ENCODE data around the gene IGHMBP2. TPM values are rescaled to one million over a fixed set of nuclear protein-coding genes. Genes with fewer than 3 reads are reported as not detected.

Gene IGHMBP2
- total RNA-seq, 1 donor from 2014 or later, result 30.1 TPM

GRCh38 chr11:68924073-68924925 is 20.6 kb downstream of the IGHMBP2 start:
- Mint-ChIP-seq H3K36me3 (ENCODE audit: low read depth) (peaks cover 48% of the 10 kb centered on the region), H3K4me1 (no peaks in the 10 kb centered on the region), H3K27ac (ENCODE audit: unreplicated experiment) (no peak overlapping the region), H3K4me3 (no peak overlapping the region), H3K9me3 (peaks cover 6% of the 10 kb centered on the region), H3K27me3 (ENCODE audit: low read depth) (no peaks in the 10 kb centered on the region)
- no peak for DNase-seq (ENCODE audit: low read depth, low spot score)
- no peak for TF ChIP-seq CTCF (conservative IDR thresholded peaks at IDR 0.05)

- DNase-seq (ENCODE audit: low read depth, low spot score), result no peak
- TF ChIP-seq CTCF (conservative IDR thresholded peaks at IDR 0.05), result no peak
- no peaks in the 10 kb centered on the region for H3K27me3 Mint-ChIP-seq (ENCODE audit: low read depth)
- peaks cover 6% of the 10 kb centered on the region for H3K9me3 Mint-ChIP-seq
- H3K4me1 Mint-ChIP-seq, result no peaks in the 10 kb centered on the region
- H3K27ac Mint-ChIP-seq (ENCODE audit: unreplicated experiment), result no peak overlapping the region
- H3K4me3 Mint-ChIP-seq, result no peak overlapping the region
- peaks cover 56% of the 10 kb centered on the region for H3K36me3 Mint-ChIP-seq (ENCODE audit: low read depth)
These were observed 21.9 kb downstream of the IGHMBP2 start for GRCh38 chr11:68925611-68926010.

GRCh38 chr11:68927280-68928135 is 23.8 kb downstream of the IGHMBP2 start:
- no peak for TF ChIP-seq CTCF (conservative IDR thresholded peaks at IDR 0.05)
- Mint-ChIP-seq H3K36me3 (ENCODE audit: low read depth) (peaks cover 50% of the 10 kb centered on the region), H3K27me3 (ENCODE audit: low read depth) (no peaks in the 10 kb centered on the region), H3K9me3 (peaks cover 6% of the 10 kb centered on the region), H3K27ac (ENCODE audit: unreplicated experiment) (no peak overlapping the region), H3K4me3 (no peak overlapping the region), H3K4me1 (no peaks in the 10 kb centered on the region)
- DNase-seq (ENCODE audit: low read depth, low spot score), result no peak

- DNase-seq (ENCODE audit: low read depth, low spot score), result no peak
These were observed 24.6 kb downstream of the IGHMBP2 start for GRCh38 chr11:68928136-68928880.

More at GRCh38 chr11:68928136-68928880, 24.6 kb downstream of the IGHMBP2 start:
- Mint-ChIP-seq H3K4me1 (no peaks in the 10 kb centered on the region), H3K27me3 (ENCODE audit: low read depth) (no peaks in the 10 kb centered on the region), H3K36me3 (ENCODE audit: low read depth) (peaks cover 44% of the 10 kb centered on the region), H3K27ac (ENCODE audit: unreplicated experiment) (no peak overlapping the region), H3K9me3 (peaks cover 6% of the 10 kb centered on the region), H3K4me3 (no peak overlapping the region)
- TF ChIP-seq CTCF (conservative IDR thresholded peaks at IDR 0.05), result no peak

Data from neural crest cell (in vitro differentiated cells).